HepG2 (cell line): ENCODE data around the gene SSTR5. TPM values are rescaled to one million over a fixed set of nuclear protein-coding genes. Genes with fewer than 3 reads are reported as not detected.

Source experiments
- ATAC-seq: fragments of 200-7000 bp; cut with Tn5 transposase; 3 replicates; pipeline ENCODE4 v1.9.1; 2020; ENCODE audit warnings: mild to moderate bottlenecking, moderate library complexity
- BruUV-seq: library from RNA; stranded (reverse); fragments of 400-500 nt; replicated peaks from 2 replicates; lab custom pipeline; 2021; lab: Mats Ljungman, UMichigan
- CTCF ChIA-PET: fragments of 300-600 bp; formaldehyde crosslinking; extraction: SDS; loops from one replicate; lab custom pipeline; 2021; ENCODE audit warnings: low total read pairs, inconsistent platforms, low intra/inter-chr PET ratio; lab: Yijun Ruan, JAX
- POLR2A ChIA-PET: fragments of 350-600 bp; sonication (Branson Sonifier 250); formaldehyde crosslinking; loops from one replicate; lab custom pipeline; 2020; ENCODE audit warnings: antibody characterized with exemption, inconsistent platforms; lab: Yijun Ruan, JAX
- DNase-seq: peaks from one replicate; pipeline ENCODE4 v3.0.0-alpha.2; 2015; ENCODE audit warnings: low spot score
- FAIRE-seq: peaks from 3 replicates; lab custom pipeline; 2011; peaks lifted over from hg19 to GRCh38; lab: Jason Lieb, UNC
- H2AFZ ChIP-seq: one replicate; pipeline ENCODE4 v1.6.1; 2011; ENCODE audit warnings: low read length, inconsistent platforms
- H3K27ac ChIP-seq: fragments of 300-600 bp; 3 replicates; pipeline ENCODE4 v1.8.0; 2011; ENCODE audit warnings: mixed run types, mild to moderate bottlenecking, mixed read lengths, low read length, inconsistent platforms; ENCODE audit not compliant: insufficient read depth; ENCODE audit errors: extremely low read length
- H3K27me3 ChIP-seq, 2 experiments: fragments of 200-600 bp in 1 of 2; 2 replicates in 1 of 2; 3 replicates in 1 of 2; pipeline versions ENCODE4 v1.6.0 to v1.8.0; 2011; ENCODE audit warnings: low read length in 2 of 2, mild to moderate bottlenecking in 2 of 2, moderate library complexity in 2 of 2, inconsistent platforms in 1 of 2; ENCODE audit not compliant: insufficient read depth in 2 of 2, control insufficient read depth in 1 of 2
- H3K36me3 ChIP-seq, 2 experiments: fragments of 200-600 bp in 1 of 2; replicated peaks in 1 of 2; 2 replicates in 1 of 2; 3 replicates in 1 of 2; pipeline versions ENCODE4 v1.5.1 to v1.8.0; 2011; ENCODE audit warnings: low read length in 2 of 2, inconsistent platforms in 1 of 2; ENCODE audit not compliant: insufficient read depth in 2 of 2, control insufficient read depth in 1 of 2
- H3K4me1 ChIP-seq: 2 replicates; pipeline ENCODE4 v1.5.1; 2012; ENCODE audit warnings: low read length, inconsistent platforms; ENCODE audit not compliant: insufficient read depth
- H3K4me2 ChIP-seq: 2 replicates; pipeline ENCODE4 v1.6.0; 2011; ENCODE audit warnings: low read depth, low read length, inconsistent platforms
- H3K4me3 ChIP-seq, 3 experiments: fragments of 200-600 bp in 1 of 3; sonication (generic), shearing (Covaris generic) in 1 of 3; replicated peaks in 1 of 3; 2 replicates each; pipeline ENCODE4 v1.5.1; 2011 to 2016; ENCODE audit warnings: low read length in 3 of 3, inconsistent platforms in 2 of 3, low read depth in 2 of 3, mild to moderate bottlenecking in 2 of 3, control low read depth in 1 of 3, mixed read lengths in 1 of 3; ENCODE audit not compliant: insufficient read depth in 1 of 3
- H3K79me2 ChIP-seq: one replicate; pipeline ENCODE4 v1.6.1; 2011; ENCODE audit warnings: low read length, inconsistent platforms; ENCODE audit not compliant: insufficient read depth
- H3K9ac ChIP-seq: 2 replicates; pipeline ENCODE4 v1.6.0; 2011; ENCODE audit warnings: mild to moderate bottlenecking, low read depth, low read length, inconsistent platforms; ENCODE audit not compliant: insufficient read depth
- H3K9me3 ChIP-seq: 2 replicates; pipeline ENCODE4 v1.5.1; 2012; ENCODE audit warnings: mild to moderate bottlenecking, low read length
- H4K20me1 ChIP-seq: 2 replicates; pipeline ENCODE4 v1.6.0; 2011; ENCODE audit warnings: inconsistent platforms, mild to moderate bottlenecking, low read length, moderate library complexity; ENCODE audit not compliant: insufficient read depth
- HBP1 ChIP-seq: IDR thresholded peaks from 2 replicates; pipeline ENCODE4 v1.6.1; 2016; ENCODE audit warnings: low read depth, control low read depth
- NAIF1 ChIP-seq: sonication (generic); formaldehyde crosslinking; IDR thresholded peaks from 2 replicates; pipeline ENCODE4 v1.5.0; 2020; ENCODE audit warnings: mild to moderate bottlenecking, missing genetic modification reagents, borderline replicate concordance
- SP140L ChIP-seq: sonication (generic); formaldehyde crosslinking; IDR thresholded peaks from 2 replicates; pipeline ENCODE4 v1.4.0; 2020; ENCODE audit warnings: missing genetic modification reagents, borderline replicate concordance
- TEAD2 ChIP-seq: sonication (generic); formaldehyde crosslinking; IDR thresholded peaks from 2 replicates; pipeline ENCODE4 v1.9.0; 2021; ENCODE audit warnings: missing genetic modification reagents
- THRA ChIP-seq: sonication (generic); formaldehyde crosslinking; IDR thresholded peaks from 2 replicates; pipeline ENCODE4 v1.4.0; 2020; ENCODE audit warnings: missing genetic modification reagents, borderline replicate concordance
- UBTF ChIP-seq: sonication (generic); formaldehyde crosslinking; IDR thresholded peaks from 2 replicates; pipeline ENCODE4 v1.4.0; 2020; ENCODE audit warnings: mild to moderate bottlenecking, missing genetic modification reagents
- ZEB1 ChIP-seq: IDR thresholded peaks from 2 replicates; pipeline ENCODE4 v1.6.1; 2012; ENCODE audit warnings: mild to moderate bottlenecking, low read depth, inconsistent platforms; ENCODE audit not compliant: insufficient replicate concordance
- ZMYM2 ChIP-seq: sonication (generic); formaldehyde crosslinking; IDR thresholded peaks from 2 replicates; pipeline ENCODE4 v1.8.0; 2022; ENCODE audit warnings: mild to moderate bottlenecking, missing genetic modification reagents
- ZNF382 ChIP-seq: sonication (generic); formaldehyde crosslinking; IDR thresholded peaks from 2 replicates; pipeline ENCODE4 v1.5.0; 2020; ENCODE audit warnings: missing genetic modification reagents, mild to moderate bottlenecking, borderline replicate concordance
- ZNF557 ChIP-seq: sonication (generic); formaldehyde crosslinking; IDR thresholded peaks from 2 replicates; pipeline ENCODE4 v1.4.0; 2020; ENCODE audit warnings: missing genetic modification reagents
- WGBS: methylation state at CpG from one replicate; pipeline ENCODE4 v1.1.6; 2017; ENCODE audit warnings: low lambda C conversion rate; 5-methylcytosine and 5-hydroxymethylcytosine counted together
- in situ Hi-C: cut with HindIII; loops from 2 replicates; pipeline ENCODE4 v1.10.0; 2017; ENCODE audit warnings: low pct_unique_long_range_greater_than_20kb; ENCODE audit not compliant: extremely low pct_ligation_motif_present
- intact Hi-C: fragments of 100-400 bp; cut with micrococcal nuclease; formaldehyde crosslinking; loops from one replicate; pipeline ENCODE4 v1.10.0; 2022; ENCODE audit not compliant: unreplicated experiment
- polyA plus RNA-seq, 8 experiments: library from polyadenylated mRNA; depleted of rRNA in 3 of 8; stranded (reverse) in 7 of 8; unstranded in 1 of 8; fragments of >200 nt; fragmentation: Illumina TruSeq in 4 of 8; extraction: Trizol in 4 of 8; gene quantifications; 2 replicates each; pipeline versions ENCODE4 v1.2.1 to v1.2.3, GENCODE V29; 2011 to 2016; ENCODE audit warnings: low read depth in 4 of 8, missing spikeins in 1 of 8, mixed read lengths in 1 of 8; ENCODE audit not compliant: insufficient read depth in 1 of 8
- total RNA-seq, 5 experiments: library from RNA; depleted of rRNA; stranded (reverse); fragments of >200 nt; fragmentation: Illumina TruSeq; extraction: Trizol; gene quantifications; 2 replicates each; pipeline ENCODE4 v1.2.3, GENCODE V29; 2016; ENCODE audit warnings: low read depth in 1 of 5

SSTR5 gene
- total and polyA plus RNA-seq, 2 of the 13 experiments (the other 11 are each of a cell fraction or from before 2014, with no cell fraction given), result 0.20 to 0.49 TPM

- TF ChIP-seq THRA (CRISPR knock-in tag), result no peak
- no peak for TF ChIP-seq SP140L (CRISPR knock-in tag)
- no peak for TF ChIP-seq ZNF557 (CRISPR knock-in tag)
- no peak for TF ChIP-seq ZNF382
- TF ChIP-seq NAIF1 (CRISPR knock-in tag), result no peak
- TF ChIP-seq UBTF (CRISPR knock-in tag), result no peak
Observed at GRCh38 chr16:1040346-1040745, 32.2 kb upstream of the SSTR5 start (continued).

GRCh38 chr16:1042049-1042744 is 30.4 kb upstream of the SSTR5 start:
- no peak overlapping the region for H3K9ac ChIP-seq
- no peaks in the 10 kb centered on the region for H3K4me1 ChIP-seq
- H2AFZ ChIP-seq, result no peak overlapping the region
- TF ChIP-seq HBP1, result no peak
- no peak for TF ChIP-seq ZMYM2 (CRISPR knock-in tag)
- no peak for TF ChIP-seq TEAD2
- no peak for TF ChIP-seq ZEB1
- no peak for ATAC-seq
- H3K27ac ChIP-seq, result no peak overlapping the region
- H3K4me2 ChIP-seq, result no peak overlapping the region
- H3K79me2 ChIP-seq, result no peaks in the 10 kb centered on the region
- POLR2A ChIA-PET, result no interaction called here
- H3K36me3 ChIP-seq, result no peaks in the 10 kb centered on the region
- WGBS, result 56% methylated on average over 15 of the region's 15 CpGs
- in situ Hi-C loops, result no loop called here
- no peaks in the 10 kb centered on the region for H4K20me1 ChIP-seq
- no peak for DNase-seq
- no peaks in the 10 kb centered on the region for H3K9me3 ChIP-seq
- no TSS peak for BruUV-seq
- H3K4me3 ChIP-seq, result no peak overlapping the region
- CTCF ChIA-PET, result no interaction called here
- no peak for FAIRE-seq
- H3K27me3 ChIP-seq, result peaks cover 12 to 53% of the 10 kb centered on the region in 2 experiments
- intact Hi-C loops, result no loop called here
